ENCODE data around the gene F5. TPM values are rescaled to one million over a fixed set of nuclear protein-coding genes. Genes with fewer than 3 reads are reported as not detected.

Gene F5
- total RNA-seq, 1 donor from 2014 or later, result 38.6 TPM

GRCh38 chr1:169588112-169588511 is 1.8 kb upstream of the F5 start:
- Mint-ChIP-seq H3K27me3 (ENCODE audit: low read depth) (peaks cover 15% of the 10 kb centered on the region), H3K36me3 (no peaks in the 10 kb centered on the region), H3K4me3 (no peak overlapping the region), H3K9me3 (no peaks in the 10 kb centered on the region), H3K4me1 (peaks cover 13% of the 10 kb centered on the region), H3K27ac (no peak overlapping the region)
- TF ChIP-seq, protein P1, sequence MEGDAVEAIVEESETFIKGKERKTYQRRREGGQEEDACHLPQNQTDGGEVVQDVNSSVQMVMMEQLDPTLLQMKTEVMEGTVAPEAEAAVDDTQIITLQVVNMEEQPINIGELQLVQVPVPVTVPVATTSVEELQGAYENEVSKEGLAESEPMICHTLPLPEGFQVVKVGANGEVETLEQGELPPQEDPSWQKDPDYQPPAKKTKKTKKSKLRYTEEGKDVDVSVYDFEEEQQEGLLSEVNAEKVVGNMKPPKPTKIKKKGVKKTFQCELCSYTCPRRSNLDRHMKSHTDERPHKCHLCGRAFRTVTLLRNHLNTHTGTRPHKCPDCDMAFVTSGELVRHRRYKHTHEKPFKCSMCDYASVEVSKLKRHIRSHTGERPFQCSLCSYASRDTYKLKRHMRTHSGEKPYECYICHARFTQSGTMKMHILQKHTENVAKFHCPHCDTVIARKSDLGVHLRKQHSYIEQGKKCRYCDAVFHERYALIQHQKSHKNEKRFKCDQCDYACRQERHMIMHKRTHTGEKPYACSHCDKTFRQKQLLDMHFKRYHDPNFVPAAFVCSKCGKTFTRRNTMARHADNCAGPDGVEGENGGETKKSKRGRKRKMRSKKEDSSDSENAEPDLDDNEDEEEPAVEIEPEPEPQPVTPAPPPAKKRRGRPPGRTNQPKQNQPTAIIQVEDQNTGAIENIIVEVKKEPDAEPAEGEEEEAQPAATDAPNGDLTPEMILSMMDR (IDR thresholded peaks at IDR 0.05; ENCODE audit: unreplicated experiment), result no peak
- no peak for DNase-seq (ENCODE audit: low spot score in 2 of 2, unreplicated experiment in 2 of 2)

DNA sequence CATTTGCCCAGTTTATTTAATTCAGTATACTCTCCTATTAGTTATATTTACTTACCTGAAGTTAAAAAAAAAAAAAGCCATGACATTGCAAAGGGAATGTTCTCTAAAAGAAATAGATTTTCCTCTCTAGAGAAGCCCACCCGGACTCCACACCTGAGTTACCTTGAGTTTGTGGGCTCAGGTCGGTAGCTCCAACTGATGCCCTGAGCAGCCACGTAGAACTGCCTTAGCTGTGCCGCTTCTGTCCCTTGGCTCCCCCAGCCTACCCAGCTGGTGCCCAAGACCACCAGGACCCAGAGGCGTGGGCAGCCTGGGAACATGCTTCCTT is 250 bp downstream of the F5 start:
- H3K36me3 Mint-ChIP-seq, result no peaks in the 10 kb centered on the region
- no peaks in the 10 kb centered on the region for H3K9me3 Mint-ChIP-seq
- H3K27me3 Mint-ChIP-seq (ENCODE audit: low read depth), result peaks cover 4% of the 10 kb centered on the region
- TF ChIP-seq, protein P1 (IDR thresholded peaks at IDR 0.05; ENCODE audit: unreplicated experiment), result no peak
- no peak overlapping the region for H3K27ac Mint-ChIP-seq
- H3K4me1 Mint-ChIP-seq, result peaks cover 13% of the 10 kb centered on the region
- no peak for DNase-seq (ENCODE audit: low spot score in 2 of 2, unreplicated experiment in 2 of 2)
- peak overlapping the region; percentile 73 for H3K4me3 Mint-ChIP-seq

GRCh38 chr1:169585181-169585580 is 1.1 kb downstream of the F5 start:
- H3K27me3 Mint-ChIP-seq (ENCODE audit: low read depth), result peaks cover 4% of the 10 kb centered on the region
- no peaks in the 10 kb centered on the region for H3K36me3 Mint-ChIP-seq
- H3K4me3 Mint-ChIP-seq, result peak overlapping the region; percentile 73
- TF ChIP-seq, protein P1 (IDR thresholded peaks at IDR 0.05; ENCODE audit: unreplicated experiment), result no peak
- no peaks in the 10 kb centered on the region for H3K9me3 Mint-ChIP-seq
- DNase-seq (ENCODE audit: low spot score in 2 of 2, unreplicated experiment in 2 of 2), result no peak
- H3K27ac Mint-ChIP-seq, result no peak overlapping the region
- peaks cover 13% of the 10 kb centered on the region for H3K4me1 Mint-ChIP-seq

DNA sequence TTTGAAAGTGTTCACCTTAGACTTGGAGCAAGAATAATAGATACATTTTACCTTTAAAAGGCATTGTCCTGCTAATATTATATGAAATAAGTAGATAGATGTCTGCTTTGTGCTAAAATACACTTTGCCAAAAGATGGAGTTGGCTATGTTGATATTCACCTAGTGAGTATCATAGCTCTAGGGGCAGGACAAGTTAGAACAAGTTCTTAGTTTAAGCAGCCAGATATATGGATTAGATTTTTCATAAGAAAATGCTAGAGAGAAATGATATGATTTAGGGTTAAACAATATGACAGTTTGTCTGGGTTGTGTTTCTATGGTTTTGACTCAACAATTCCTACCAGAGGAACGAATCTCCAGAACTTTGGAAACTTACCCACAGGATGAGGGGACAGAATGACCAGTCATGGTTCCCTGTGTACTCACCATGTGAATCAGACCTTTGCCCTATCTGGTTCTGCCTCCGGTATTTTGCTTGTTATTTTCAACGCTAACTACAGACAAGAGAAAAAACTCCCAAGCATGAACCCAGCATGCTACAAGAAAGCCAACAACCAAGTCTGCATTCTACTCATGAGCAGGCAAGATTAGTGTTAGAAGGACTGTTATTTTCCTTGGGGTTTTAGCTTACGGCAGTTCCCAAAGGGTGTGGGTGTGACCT is 1.7 kb downstream of the F5 start:
- Mint-ChIP-seq H3K4me3 (peak overlapping the region; percentile 39), H3K27me3 (ENCODE audit: low read depth) (peaks cover 4% of the 10 kb centered on the region), H3K4me1 (peaks cover 13% of the 10 kb centered on the region), H3K36me3 (no peaks in the 10 kb centered on the region), H3K9me3 (no peaks in the 10 kb centered on the region), H3K27ac (peak overlapping the region; percentile 41)
- TF ChIP-seq, protein P1 (IDR thresholded peaks at IDR 0.05; ENCODE audit: unreplicated experiment), result no peak
- DNase-seq (ENCODE audit: low spot score in 2 of 2, unreplicated experiment in 2 of 2), result no peak

DNA sequence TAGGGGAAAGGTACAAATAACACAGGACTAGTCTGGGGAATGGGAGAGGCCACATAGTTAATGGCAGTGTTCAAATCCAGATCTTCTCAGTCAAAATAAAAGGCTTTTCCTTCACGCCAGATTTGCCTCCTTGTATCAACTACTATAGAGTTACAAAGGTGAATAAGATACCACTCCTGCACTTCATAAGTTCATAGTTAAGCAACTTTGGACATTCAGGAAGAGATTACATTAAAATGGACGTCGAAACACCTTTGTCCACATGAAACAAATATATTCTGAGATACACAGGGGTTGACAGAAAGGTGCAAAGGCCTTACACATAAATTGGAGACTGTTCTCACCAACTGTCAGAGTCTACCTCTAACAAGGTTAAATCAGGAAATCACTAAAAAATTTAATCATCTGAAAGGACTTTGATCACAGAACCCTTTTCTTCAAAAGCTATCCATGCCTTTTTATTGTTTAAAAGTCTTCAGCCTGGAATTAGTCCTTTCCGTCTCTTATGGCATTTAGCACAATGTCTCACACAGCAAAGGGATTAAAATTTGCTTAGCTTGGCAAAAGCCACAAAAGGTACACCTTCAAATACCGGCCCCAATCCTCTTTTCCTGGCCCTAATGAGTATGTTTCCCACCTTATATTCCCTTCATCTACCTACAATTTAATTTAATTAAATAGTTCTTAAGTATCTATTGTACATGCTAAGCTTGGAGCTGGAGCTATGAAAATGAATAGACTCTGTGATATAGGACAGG is 8.1 kb downstream of the F5 start:
- Mint-ChIP-seq H3K27me3 (ENCODE audit: low read depth) (no peaks in the 10 kb centered on the region), H3K9me3 (peaks cover 8% of the 10 kb centered on the region), H3K4me1 (no peaks in the 10 kb centered on the region), H3K27ac (no peak overlapping the region), H3K4me3 (no peak overlapping the region), H3K36me3 (no peaks in the 10 kb centered on the region)
- TF ChIP-seq, protein P1 (IDR thresholded peaks at IDR 0.05; ENCODE audit: unreplicated experiment), result no peak
- no peak for DNase-seq (ENCODE audit: low spot score in 2 of 2, unreplicated experiment in 2 of 2)

Measured in mesothelial cell of epicardium (in vitro differentiated cells).